H1 (cell line): Measurements from ENCODE around the gene KATNIP. TPM values are rescaled to one million over a fixed set of nuclear protein-coding genes. Genes with fewer than 3 reads are reported as not detected.

Experiments used
- CTCF ChIA-PET: fragments of 300-600 bp; sonication (Branson Sonifier 250); formaldehyde crosslinking; loops from one replicate; lab custom pipeline; 2021; ENCODE audit not compliant: partially characterized antibody; lab: Charles Lee
- POLR2A ChIA-PET: fragments of 300-600 bp; sonication (Branson Sonifier 250); formaldehyde crosslinking; loops from one replicate; lab custom pipeline; 2021; ENCODE audit warnings: inconsistent platforms; ENCODE audit not compliant: partially characterized antibody; lab: Charles Lee
- DNase-seq, 2 experiments: peaks; one replicate each; pipeline versions ENCODE4 v3.0.0 to v3.0.0-alpha.2; 2010 to 2022; ENCODE audit warnings: low spot score in 2 of 2, low read depth in 1 of 2, mixed read lengths in 1 of 2
- FAIRE-seq: peaks from 2 replicates; lab custom pipeline; 2011; peaks lifted over from hg19 to GRCh38; lab: Jason Lieb, UNC
- H2AFZ ChIP-seq: 2 replicates; pipeline ENCODE4 v1.8.1; 2012; ENCODE audit warnings: low read length, inconsistent platforms
- H2AK5ac ChIP-seq: 2 replicates; pipeline ENCODE4 v1.6.1; 2013; ENCODE audit warnings: low read depth, low read length
- H2BK120ac ChIP-seq: replicated peaks from 2 replicates; pipeline ENCODE3; 2013; ENCODE audit warnings: low read depth, low read length, inconsistent platforms
- H2BK12ac ChIP-seq: 2 replicates; pipeline ENCODE4 v1.6.1; 2013; ENCODE audit warnings: low read depth, low read length
- H2BK15ac ChIP-seq: 2 replicates; pipeline ENCODE4 v1.6.1; 2013; ENCODE audit warnings: low read length
- H2BK20ac ChIP-seq: 2 replicates; pipeline ENCODE4 v1.6.1; 2013; ENCODE audit warnings: low read length
- H2BK5ac ChIP-seq: 2 replicates; pipeline ENCODE4 v1.6.1; 2013; ENCODE audit warnings: low read depth, low read length
- H3K14ac ChIP-seq: 2 replicates; pipeline ENCODE4 v1.6.1; 2013; ENCODE audit warnings: inconsistent platforms; ENCODE audit not compliant: insufficient read length
- H3K18ac ChIP-seq: 2 replicates; pipeline ENCODE4 v1.6.1; 2013; ENCODE audit warnings: low read length; ENCODE audit errors: extremely low read depth
- H3K23ac ChIP-seq: 2 replicates; pipeline ENCODE4 v1.6.1; 2013; ENCODE audit warnings: inconsistent platforms; ENCODE audit not compliant: insufficient read length
- H3K23me2 ChIP-seq: 2 replicates; pipeline ENCODE4 v1.6.1; 2013; ENCODE audit warnings: low read depth, low read length
- H3K27ac ChIP-seq: 2 replicates; pipeline ENCODE4 v1.6.1; 2011; ENCODE audit warnings: low read depth, low read length, inconsistent platforms
- H3K27me3 ChIP-seq, 4 experiments: replicated peaks in 1 of 4; 1 replicate in 1 of 4; 2 replicates in 3 of 4; pipeline versions ENCODE4 v1.6.1 to v1.8.1; 2011 to 2013; ENCODE audit warnings: low read length in 3 of 4, mild to moderate bottlenecking in 3 of 4, inconsistent platforms in 2 of 4, mixed read lengths in 2 of 4, moderate library complexity in 1 of 4; ENCODE audit not compliant: control insufficient read depth in 3 of 4, insufficient read depth in 3 of 4; ENCODE audit errors: extremely low read depth in 1 of 4
- H3K36me3 ChIP-seq, 4 experiments: 2 replicates each; pipeline versions ENCODE4 v1.6.1 to v1.8.1; 2011 to 2013; ENCODE audit warnings: mild to moderate bottlenecking in 4 of 4, low read length in 3 of 4, moderate library complexity in 2 of 4, control low read depth in 1 of 4, inconsistent platforms in 1 of 4; ENCODE audit not compliant: insufficient read depth in 4 of 4, control insufficient read depth in 2 of 4
- H3K4ac ChIP-seq: replicated peaks from 2 replicates; pipeline ENCODE3; 2013; ENCODE audit warnings: low read length, low read depth, mixed read lengths, inconsistent platforms; ENCODE audit not compliant: insufficient read length
- H3K4me1 ChIP-seq, 4 experiments: replicated peaks in 1 of 4; 1 replicate in 1 of 4; 2 replicates in 3 of 4; pipeline versions ENCODE4 v1.6.1 to v1.8.1; 2011 to 2013; ENCODE audit warnings: low read length in 3 of 4, inconsistent platforms in 2 of 4, mixed read lengths in 1 of 4; ENCODE audit not compliant: insufficient read depth in 4 of 4, control insufficient read depth in 3 of 4
- H3K4me2 ChIP-seq, 2 experiments: 2 replicates each; pipeline versions ENCODE4 v1.6.1 to v1.8.1; 2011 to 2013; ENCODE audit warnings: low read depth in 2 of 2, low read length in 2 of 2, control low read depth in 1 of 2, inconsistent platforms in 1 of 2, mild to moderate bottlenecking in 1 of 2; ENCODE audit not compliant: insufficient read depth in 1 of 2
- H3K4me3 ChIP-seq, 4 experiments: fragments of 200-600, 300-600 bp in 1 of 4; sonication (generic), shearing (Covaris generic), sonication (Bioruptor Twin) in 1 of 4; 2 replicates each; pipeline versions ENCODE4 v1.5.1 to v1.8.1; 2011 to 2016; ENCODE audit warnings: low read length in 4 of 4, low read depth in 3 of 4, control low read depth in 2 of 4, inconsistent platforms in 2 of 4, mild to moderate bottlenecking in 2 of 4, mixed read lengths in 1 of 4, moderate library complexity in 1 of 4; ENCODE audit not compliant: insufficient read depth in 2 of 4; ENCODE audit errors: extremely low read depth in 1 of 4
- H3K56ac ChIP-seq: replicated peaks from 2 replicates; pipeline ENCODE3; 2013; ENCODE audit warnings: low read depth, mild to moderate bottlenecking, mixed read lengths, low read length, inconsistent platforms; ENCODE audit not compliant: insufficient read length
- H3K79me1 ChIP-seq: 2 replicates; pipeline ENCODE4 v1.6.1; 2013; ENCODE audit warnings: low read depth, low read length, control low read depth
- H3K79me2 ChIP-seq, 2 experiments: 2 replicates each; pipeline versions ENCODE4 v1.6.1 to v1.8.1; 2012 to 2013; ENCODE audit warnings: low read length in 2 of 2, mild to moderate bottlenecking in 2 of 2, inconsistent platforms in 1 of 2; ENCODE audit not compliant: insufficient read depth in 2 of 2, control insufficient read depth in 1 of 2
- H3K9ac ChIP-seq, 4 experiments: replicated peaks in 1 of 4; 1 replicate in 1 of 4; 2 replicates in 3 of 4; pipeline versions ENCODE4 v1.6.1 to v1.8.1; 2011 to 2013; ENCODE audit warnings: low read depth in 3 of 4, low read length in 3 of 4, control low read depth in 2 of 4, mild to moderate bottlenecking in 2 of 4, moderate library complexity in 2 of 4, inconsistent platforms in 1 of 4; ENCODE audit errors: extremely low read depth in 1 of 4
- H3K9me3 ChIP-seq, 2 experiments: 2 replicates each; pipeline versions ENCODE4 v1.6.1 to v1.8.1; 2012 to 2013; ENCODE audit warnings: mild to moderate bottlenecking in 2 of 2, moderate library complexity in 2 of 2, control low read depth in 1 of 2, inconsistent platforms in 1 of 2, low read depth in 1 of 2, low read length in 1 of 2, mixed read lengths in 1 of 2; ENCODE audit not compliant: insufficient read depth in 2 of 2
- H4K20me1 ChIP-seq, 2 experiments: replicated peaks in 1 of 2; 2 replicates each; pipeline versions ENCODE3 to v1.8.1; 2011 to 2013; ENCODE audit warnings: inconsistent platforms in 2 of 2, low read length in 2 of 2, mild to moderate bottlenecking in 1 of 2; ENCODE audit not compliant: insufficient read depth in 2 of 2, control insufficient read depth in 1 of 2
- H4K5ac ChIP-seq: 2 replicates; pipeline ENCODE4 v1.6.1; 2013; ENCODE audit warnings: low read length, low read depth, mixed read lengths, inconsistent platforms; ENCODE audit not compliant: insufficient read length
- H4K8ac ChIP-seq: 2 replicates; pipeline ENCODE4 v1.8.0; 2013; ENCODE audit warnings: mild to moderate bottlenecking, moderate library complexity, low read length, inconsistent platforms; ENCODE audit not compliant: insufficient read depth; ENCODE audit errors: extremely low read depth
- H4K91ac ChIP-seq: replicated peaks from 2 replicates; pipeline ENCODE3; 2013; ENCODE audit warnings: low read length, mixed read lengths, inconsistent platforms; ENCODE audit not compliant: insufficient read length
- CTBP2 ChIP-seq: IDR thresholded peaks from 2 replicates; pipeline ENCODE4 v1.7.0; 2011; ENCODE audit warnings: borderline replicate concordance, mild to moderate bottlenecking, moderate library complexity, mixed read lengths, low read length; ENCODE audit not compliant: insufficient read depth, insufficient read length
- GABPA ChIP-seq: IDR thresholded peaks from 2 replicates; pipeline ENCODE4 v1.6.1; 2011; ENCODE audit warnings: mild to moderate bottlenecking, low read length, moderate library complexity, borderline replicate concordance; ENCODE audit not compliant: insufficient read depth
- SRF ChIP-seq: IDR thresholded peaks from 2 replicates; pipeline ENCODE4 v1.6.1; 2011; ENCODE audit warnings: mild to moderate bottlenecking, low read depth, low read length, moderate library complexity
- WGBS, 2 experiments: shearing (Covaris generic) in 1 of 2; methylation state at CpG; one replicate each; pipeline versions ENCODE4 v1.1.6 to v1.1.7; 2013 to 2015; ENCODE audit warnings: low lambda C conversion rate in 2 of 2, mixed read lengths in 2 of 2, inconsistent platforms in 1 of 2, low coverage in 1 of 2, missing lambda C conversion rate in 1 of 2; ENCODE audit not compliant: insufficient replicate concordance in 2 of 2, insufficient coverage in 1 of 2, insufficient read length in 1 of 2; ENCODE audit errors: extremely low coverage in 1 of 2, missing lambda C conversion rate in 1 of 2; 5-methylcytosine and 5-hydroxymethylcytosine counted together
- polyA plus RNA-seq, 7 experiments: library from polyadenylated mRNA; depleted of rRNA in 3 of 7; stranded (reverse) in 5 of 7; unstranded in 2 of 7; fragments of >200 nt in 5 of 7; fragments of 200-250 nt in 2 of 7; gene quantifications; 1 replicate in 5 of 7; 2 replicates in 1 of 7; 4 replicates in 1 of 7; pipeline versions ENCODE4 v1.2.1 to v1.2.3, GENCODE V29; 2011 to 2013; ENCODE audit warnings: missing spikeins in 2 of 7, mixed read lengths in 2 of 7
- total RNA-seq: library from RNA; stranded (reverse); fragmentation: NEBNext Ultra II Directional; extraction: Animal tissue kit (Norgen Biotek cat#: 25700); gene quantifications from 2 replicates; pipeline ENCODE4 v1.2.1, GENCODE V29; 2021

The KATNIP gene
- total and polyA plus RNA-seq, 2 of the 8 experiments (the other 6 are each of a cell fraction or from before 2014, with no cell fraction given): 7.9 to 20.0 TPM

DNA sequence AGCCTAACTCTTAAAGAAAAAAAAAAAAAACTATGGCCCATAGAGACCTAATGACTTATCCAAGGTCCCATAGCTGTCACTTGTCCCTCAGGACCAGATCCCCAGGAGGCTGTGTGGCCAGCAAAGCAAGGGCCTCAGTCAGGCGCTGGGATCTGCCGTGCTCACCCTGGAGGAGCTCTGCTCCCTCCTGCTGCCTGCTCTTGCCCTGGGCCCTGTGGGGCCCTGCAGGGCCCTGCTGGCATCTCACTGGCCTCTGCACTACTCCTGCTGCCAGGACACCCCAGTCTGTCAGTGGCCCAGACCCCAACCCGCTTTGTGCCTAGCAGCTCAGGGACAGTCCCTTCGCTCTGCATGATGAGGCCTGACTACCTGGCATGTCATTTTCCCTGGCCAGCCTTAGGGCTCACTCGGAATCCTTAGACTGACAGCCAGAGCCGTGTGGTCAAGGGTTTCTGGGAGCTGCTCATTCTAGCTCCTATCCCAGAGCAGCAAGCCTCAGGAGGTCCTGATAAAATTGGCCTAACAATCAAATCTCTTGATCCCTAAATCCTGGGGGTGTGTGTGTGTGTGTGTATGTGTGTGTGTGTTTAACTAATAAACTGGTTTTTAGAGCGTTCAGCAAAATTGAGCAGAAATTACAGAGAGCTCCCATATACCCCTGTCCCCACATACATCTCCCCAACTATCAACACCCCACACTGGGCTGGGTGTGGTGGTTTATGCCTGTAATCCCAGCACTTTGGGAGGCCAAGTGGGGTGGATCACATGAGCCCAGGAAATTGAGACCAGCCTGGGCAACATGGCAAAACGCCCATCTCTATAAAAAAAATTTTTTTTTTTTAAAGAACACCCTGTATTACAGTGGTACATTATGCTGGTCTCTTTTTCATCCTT, 21.7 kb downstream of the KATNIP start:
- Histone ChIP-seq H4K20me1 (peaks cover 1 to 2% of the 10 kb centered on the region in 2 experiments), H3K36me3 (no peaks in the 10 kb centered on the region), H4K8ac (no peak overlapping the region; the same call in 1 of the 2 replicates), H3K9ac (no peak overlapping the region), H3K23me2 (no peaks in the 10 kb centered on the region; the same call in 1 of the 2 replicates), H3K27ac (no peak overlapping the region), H4K5ac (no peak overlapping the region), H3K4me2 (no peak overlapping the region), H2BK5ac (no peak overlapping the region), H3K18ac (no peak overlapping the region), H4K91ac (no peak overlapping the region), H3K79me1 (no peaks in the 10 kb centered on the region; the same call in 1 of the 2 replicates), H3K23ac (no peak overlapping the region), H2AFZ (no peak overlapping the region), H3K27me3 (no peaks in the 10 kb centered on the region), H2AK5ac (no peak overlapping the region), H2BK12ac (no peak overlapping the region), H2BK20ac (no peak overlapping the region), H3K4me3 (no peak overlapping the region), H2BK120ac (no peak overlapping the region), H2BK15ac (no peak overlapping the region), H3K4me1 (peaks cover 0 to 2% (median 0%) of the 10 kb centered on the region in 4 experiments; a peak in 1 of 7 replicates), H3K4ac (no peak overlapping the region), H3K14ac (no peak overlapping the region), H3K56ac (no peak overlapping the region), H3K9me3 (no peaks in the 10 kb centered on the region), H3K79me2 (no peaks in the 10 kb centered on the region)
- POLR2A ChIA-PET: interaction anchor here (1.2 kb wide), 1 partner anchor 21 kb away, joined by 4 read pairs; the partner anchor contains the start of gene KATNIP
- CTCF ChIA-PET: interaction anchor here (0.8 to 1.3 kb wide), 2 partner anchors 9 to 62 kb away, joined by 3 read pairs; no protein-coding TSS in a partner anchor
- WGBS, 2 experiments: 88% methylated on average over 8 of the region's 8 CpGs; no CpG with 5 or more reads in 1 of the 2 experiments
- FAIRE-seq (no peak), DNase-seq (no peak)
- TF ChIP-seq SRF: no peak
- TF ChIP-seq GABPA: no peak
- TF ChIP-seq CTBP2: no peak
